Fibroblast of the aortic adventitia (primary cell): Measurements from ENCODE around the gene SLC9A2. TPM values are rescaled to one million over a fixed set of nuclear protein-coding genes. Genes with fewer than 3 reads are reported as not detected.

Experiments
- DNase-seq: peaks from one replicate; pipeline ENCODE4 v3.0.0-alpha.2; 2010; ENCODE audit warnings: low read depth
- H3K4me3 ChIP-seq: 2 replicates; pipeline ENCODE4 v1.5.1; 2011; ENCODE audit warnings: low read depth, mild to moderate bottlenecking, control low read depth, low read length, moderate library complexity
- total RNA-seq: library from RNA; depleted of rRNA; stranded (reverse); fragments of >200 nt; gene quantifications from 2 replicates; pipeline ENCODE4 v1.2.3, GENCODE V29; 2012; ENCODE audit warnings: low replicate concordance
- TF ChIP-seq, protein P1 (sequence below): IDR thresholded peaks from 2 replicates; pipeline ENCODE4 v1.5.1; 2011; ENCODE audit warnings: mild to moderate bottlenecking, low read length, control low read depth, inconsistent platforms; ENCODE audit not compliant: insufficient read depth

Gene SLC9A2
- total RNA-seq, 1 donor: under 0.01 TPM

DNA sequence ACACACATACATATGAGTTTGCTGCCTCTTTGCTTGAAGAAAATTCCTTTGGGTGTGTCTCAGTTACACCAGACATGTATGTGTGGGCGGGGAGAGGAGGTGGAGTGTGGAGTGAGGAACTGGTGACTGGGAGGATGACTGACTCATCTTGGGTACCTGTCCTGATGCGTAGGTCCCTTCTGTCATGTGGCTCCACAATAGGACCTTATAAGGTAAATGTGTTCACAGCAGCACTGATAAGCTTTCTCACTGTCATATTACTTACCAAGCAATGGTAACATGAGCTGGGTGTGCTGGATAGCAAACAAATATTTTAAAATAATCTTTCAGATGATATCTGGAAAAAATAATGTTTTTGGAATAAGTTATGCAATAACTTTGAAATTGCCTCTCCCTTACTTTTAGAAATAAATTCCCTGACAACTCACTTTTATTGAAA is 45.1 kb downstream of the SLC9A2 start:
- TF ChIP-seq, protein P1, sequence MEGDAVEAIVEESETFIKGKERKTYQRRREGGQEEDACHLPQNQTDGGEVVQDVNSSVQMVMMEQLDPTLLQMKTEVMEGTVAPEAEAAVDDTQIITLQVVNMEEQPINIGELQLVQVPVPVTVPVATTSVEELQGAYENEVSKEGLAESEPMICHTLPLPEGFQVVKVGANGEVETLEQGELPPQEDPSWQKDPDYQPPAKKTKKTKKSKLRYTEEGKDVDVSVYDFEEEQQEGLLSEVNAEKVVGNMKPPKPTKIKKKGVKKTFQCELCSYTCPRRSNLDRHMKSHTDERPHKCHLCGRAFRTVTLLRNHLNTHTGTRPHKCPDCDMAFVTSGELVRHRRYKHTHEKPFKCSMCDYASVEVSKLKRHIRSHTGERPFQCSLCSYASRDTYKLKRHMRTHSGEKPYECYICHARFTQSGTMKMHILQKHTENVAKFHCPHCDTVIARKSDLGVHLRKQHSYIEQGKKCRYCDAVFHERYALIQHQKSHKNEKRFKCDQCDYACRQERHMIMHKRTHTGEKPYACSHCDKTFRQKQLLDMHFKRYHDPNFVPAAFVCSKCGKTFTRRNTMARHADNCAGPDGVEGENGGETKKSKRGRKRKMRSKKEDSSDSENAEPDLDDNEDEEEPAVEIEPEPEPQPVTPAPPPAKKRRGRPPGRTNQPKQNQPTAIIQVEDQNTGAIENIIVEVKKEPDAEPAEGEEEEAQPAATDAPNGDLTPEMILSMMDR: no peak
- no peak overlapping the region for H3K4me3 ChIP-seq
- DNase-seq: peak; percentile 9

DNA sequence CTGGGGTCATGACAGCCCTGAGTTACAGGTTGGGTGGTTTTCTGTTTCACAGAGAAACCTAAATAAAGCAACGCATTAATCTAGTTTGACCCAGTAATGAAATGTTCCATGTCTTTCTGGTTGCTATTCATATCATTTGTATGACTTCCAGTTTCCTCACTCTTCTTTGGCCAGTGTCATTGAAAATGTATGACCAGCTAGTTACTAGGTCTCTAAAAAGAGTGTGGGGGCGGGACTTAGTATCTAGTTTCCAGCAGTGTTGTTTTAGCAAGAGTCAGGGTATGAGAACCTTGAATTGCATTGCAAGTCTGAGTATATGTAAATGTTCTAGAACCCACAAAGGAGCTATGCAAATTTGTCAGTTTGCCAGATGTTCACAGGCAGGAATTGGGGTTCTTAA is 47.7 kb downstream of the SLC9A2 start:
- H3K4me3 ChIP-seq: no peak overlapping the region
- DNase-seq: no peak
- TF ChIP-seq, protein P1: no peak

DNA sequence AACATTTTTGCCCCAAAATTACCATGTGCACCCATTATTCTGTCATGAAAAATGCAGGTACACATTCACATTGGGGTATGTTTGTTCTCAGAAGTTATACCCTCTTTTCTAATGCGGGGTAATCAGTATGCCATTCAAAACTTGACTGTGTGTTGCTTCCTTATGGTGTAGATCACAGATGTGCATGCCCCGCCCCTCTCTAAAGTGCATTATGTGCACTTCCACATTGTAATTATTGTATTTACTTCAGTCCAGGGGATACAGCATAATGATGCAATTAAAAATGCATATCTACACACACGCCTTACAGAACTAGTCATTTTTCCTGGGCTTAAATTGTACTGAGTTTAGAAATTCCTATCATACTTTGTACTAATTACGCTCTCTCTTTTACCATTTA is 48.8 kb downstream of the SLC9A2 start:
- DNase-seq: no peak
- TF ChIP-seq, protein P1: no peak
- no peak overlapping the region for H3K4me3 ChIP-seq

- TF ChIP-seq, protein P1: no peak
- no peak for DNase-seq
- no peak overlapping the region for H3K4me3 ChIP-seq
Observed at GRCh38 chr2:102669401-102669800, 50.0 kb downstream of the SLC9A2 start.

GRCh38 chr2:102672107-102672776 is 52.9 kb downstream of the SLC9A2 start:
- no peak for DNase-seq
- TF ChIP-seq, protein P1: no peak
- H3K4me3 ChIP-seq: no peak overlapping the region

DNA sequence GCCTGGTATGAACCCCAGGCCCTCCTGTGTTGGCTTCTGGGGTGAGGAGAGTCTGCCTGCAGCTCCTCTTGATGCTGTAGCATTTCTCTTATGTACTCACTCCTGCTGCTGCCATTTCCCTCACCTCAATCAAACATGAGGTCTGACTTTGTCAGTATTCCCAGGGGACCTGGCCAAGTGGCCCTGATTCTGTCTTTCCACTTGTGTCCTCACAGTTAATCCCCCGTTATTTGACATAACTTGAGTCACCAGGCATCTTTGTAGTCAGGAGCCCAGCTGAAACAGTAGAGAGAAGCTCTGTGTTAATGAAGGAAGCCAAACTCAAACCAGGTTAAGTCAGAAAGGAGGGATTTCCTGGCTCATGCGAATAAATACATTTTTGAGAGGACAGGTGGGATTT is 55.0 kb downstream of the SLC9A2 start:
- no peak overlapping the region for H3K4me3 ChIP-seq
- DNase-seq: no peak
- TF ChIP-seq, protein P1: no peak

- H3K4me3 ChIP-seq: no peak overlapping the region
- TF ChIP-seq, protein P1: no peak
- DNase-seq: no peak
Observed at GRCh38 chr2:102674836-102675235, 55.5 kb downstream of the SLC9A2 start.
